ENCODE results near the gene ZFP64. TPM values are rescaled to one million over a fixed set of nuclear protein-coding genes. Genes with fewer than 3 reads are reported as not detected.
"Not testable (repeated sequence)": the region's sequence is repeated elsewhere in the genome, so short reads cannot be mapped to it uniquely, and the experiment has no call there.

Gene ZFP64
- total RNA-seq, 1 experiment from 2014 or later, result 25.6 TPM

DNA sequence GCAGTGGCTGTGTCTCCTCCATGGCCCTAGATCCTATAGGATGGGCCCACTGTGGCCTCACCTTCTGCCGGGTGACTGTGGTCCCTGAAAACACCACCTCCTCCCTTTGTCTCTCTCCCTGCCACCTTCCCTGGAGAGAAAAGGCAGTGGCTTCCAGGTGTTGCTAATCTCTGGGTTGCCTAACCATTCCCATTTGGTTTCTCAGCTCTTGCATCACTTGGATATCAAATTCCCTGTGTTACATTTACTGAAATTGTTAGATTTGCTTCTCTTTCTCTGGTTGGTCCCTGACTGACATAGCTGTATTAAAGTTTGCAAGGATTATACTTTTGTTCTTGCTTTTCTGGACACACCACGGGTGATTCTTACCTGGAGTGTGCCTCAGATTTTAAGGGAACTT is 9.3 kb upstream of the ZFP64 start:
- H3K27me3 Mint-ChIP-seq (ENCODE audit: unreplicated experiment), result no peaks in the 10 kb centered on the region
- H3K9me3 Mint-ChIP-seq (ENCODE audit: low read depth, unreplicated experiment), result no peaks in the 10 kb centered on the region
- no peak for DNase-seq
- H3K36me3 Mint-ChIP-seq (ENCODE audit: insufficient read depth, unreplicated experiment), result no peaks in the 10 kb centered on the region
- no TSS peak for BruUV-seq (replicated peaks)
- TF ChIP-seq, protein P1, sequence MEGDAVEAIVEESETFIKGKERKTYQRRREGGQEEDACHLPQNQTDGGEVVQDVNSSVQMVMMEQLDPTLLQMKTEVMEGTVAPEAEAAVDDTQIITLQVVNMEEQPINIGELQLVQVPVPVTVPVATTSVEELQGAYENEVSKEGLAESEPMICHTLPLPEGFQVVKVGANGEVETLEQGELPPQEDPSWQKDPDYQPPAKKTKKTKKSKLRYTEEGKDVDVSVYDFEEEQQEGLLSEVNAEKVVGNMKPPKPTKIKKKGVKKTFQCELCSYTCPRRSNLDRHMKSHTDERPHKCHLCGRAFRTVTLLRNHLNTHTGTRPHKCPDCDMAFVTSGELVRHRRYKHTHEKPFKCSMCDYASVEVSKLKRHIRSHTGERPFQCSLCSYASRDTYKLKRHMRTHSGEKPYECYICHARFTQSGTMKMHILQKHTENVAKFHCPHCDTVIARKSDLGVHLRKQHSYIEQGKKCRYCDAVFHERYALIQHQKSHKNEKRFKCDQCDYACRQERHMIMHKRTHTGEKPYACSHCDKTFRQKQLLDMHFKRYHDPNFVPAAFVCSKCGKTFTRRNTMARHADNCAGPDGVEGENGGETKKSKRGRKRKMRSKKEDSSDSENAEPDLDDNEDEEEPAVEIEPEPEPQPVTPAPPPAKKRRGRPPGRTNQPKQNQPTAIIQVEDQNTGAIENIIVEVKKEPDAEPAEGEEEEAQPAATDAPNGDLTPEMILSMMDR (IDR thresholded peaks at IDR 0.05; ENCODE audit: unreplicated experiment), result no peak
- H3K27ac Mint-ChIP-seq (ENCODE audit: unreplicated experiment), result no peak overlapping the region
- intact Hi-C loops (cut with micrococcal nuclease; ENCODE audit: unreplicated experiment), result no loop called here
- no peak overlapping the region for H3K4me3 Mint-ChIP-seq (ENCODE audit: low read depth, unreplicated experiment)
- CTCF ChIA-PET, result no interaction called here
- peaks cover 8% of the 10 kb centered on the region for H3K4me1 Mint-ChIP-seq (ENCODE audit: low read depth, unreplicated experiment)

GRCh38 chr20:52196845-52197244 is 5.3 kb upstream of the ZFP64 start:
- H3K36me3 Mint-ChIP-seq (ENCODE audit: insufficient read depth, unreplicated experiment), result peaks cover 11% of the 10 kb centered on the region
- no peak overlapping the region for H3K4me3 Mint-ChIP-seq (ENCODE audit: low read depth, unreplicated experiment)
- no peak overlapping the region for H3K27ac Mint-ChIP-seq (ENCODE audit: unreplicated experiment)
- no TSS peak for BruUV-seq (replicated peaks)
- H3K9me3 Mint-ChIP-seq (ENCODE audit: low read depth, unreplicated experiment), result no peaks in the 10 kb centered on the region
- TF ChIP-seq, protein P1 (IDR thresholded peaks at IDR 0.05; ENCODE audit: unreplicated experiment), result no peak
- peaks cover 19% of the 10 kb centered on the region for H3K4me1 Mint-ChIP-seq (ENCODE audit: low read depth, unreplicated experiment)
- intact Hi-C loops (cut with micrococcal nuclease; ENCODE audit: unreplicated experiment), result no loop called here
- no peak for DNase-seq
- no peaks in the 10 kb centered on the region for H3K27me3 Mint-ChIP-seq (ENCODE audit: unreplicated experiment)
- CTCF ChIA-PET, result no interaction called here

GRCh38 chr20:52193886-52194545 is 2.4 kb upstream of the ZFP64 start:
- H3K36me3 Mint-ChIP-seq (ENCODE audit: insufficient read depth, unreplicated experiment), result peaks cover 32% of the 10 kb centered on the region

GRCh38 chr20:52193133-52193532 is 1.6 kb upstream of the ZFP64 start:
- Mint-ChIP-seq H3K27me3 (ENCODE audit: unreplicated experiment) (no peaks in the 10 kb centered on the region), H3K27ac (ENCODE audit: unreplicated experiment) (peak overlapping the region; percentile 77), H3K4me1 (ENCODE audit: low read depth, unreplicated experiment) (peaks cover 11% of the 10 kb centered on the region), H3K36me3 (ENCODE audit: insufficient read depth, unreplicated experiment) (peaks cover 32% of the 10 kb centered on the region), H3K9me3 (ENCODE audit: low read depth, unreplicated experiment) (no peaks in the 10 kb centered on the region), H3K4me3 (ENCODE audit: low read depth, unreplicated experiment) (peak overlapping the region; percentile 97)
- BruUV-seq (replicated peaks), result no TSS peak
- CTCF ChIA-PET, result no interaction called here
- intact Hi-C loops (cut with micrococcal nuclease; ENCODE audit: unreplicated experiment), result loop anchor here (2.0 kb wide), 1 partner anchor 38 kb away; no protein-coding TSS in a partner anchor
- TF ChIP-seq, protein P1 (IDR thresholded peaks at IDR 0.05; ENCODE audit: unreplicated experiment), result no peak
- no peak for DNase-seq

More at GRCh38 chr20:52193886-52194545, 2.4 kb upstream of the ZFP64 start:
- Mint-ChIP-seq H3K27me3 (ENCODE audit: unreplicated experiment) (no peaks in the 10 kb centered on the region), H3K4me3 (ENCODE audit: low read depth, unreplicated experiment) (no peak overlapping the region), H3K27ac (ENCODE audit: unreplicated experiment) (no peak overlapping the region), H3K9me3 (ENCODE audit: low read depth, unreplicated experiment) (no peaks in the 10 kb centered on the region), H3K4me1 (ENCODE audit: low read depth, unreplicated experiment) (peaks cover 11% of the 10 kb centered on the region)
- TF ChIP-seq, protein P1 (IDR thresholded peaks at IDR 0.05; ENCODE audit: unreplicated experiment), result no peak
- CTCF ChIA-PET, result no interaction called here
- intact Hi-C loops (cut with micrococcal nuclease; ENCODE audit: unreplicated experiment), result loop anchor here (2.0 kb wide), 1 partner anchor 37 kb away; no protein-coding TSS in a partner anchor
- BruUV-seq (replicated peaks), result no TSS peak
- no peak for DNase-seq

DNA sequence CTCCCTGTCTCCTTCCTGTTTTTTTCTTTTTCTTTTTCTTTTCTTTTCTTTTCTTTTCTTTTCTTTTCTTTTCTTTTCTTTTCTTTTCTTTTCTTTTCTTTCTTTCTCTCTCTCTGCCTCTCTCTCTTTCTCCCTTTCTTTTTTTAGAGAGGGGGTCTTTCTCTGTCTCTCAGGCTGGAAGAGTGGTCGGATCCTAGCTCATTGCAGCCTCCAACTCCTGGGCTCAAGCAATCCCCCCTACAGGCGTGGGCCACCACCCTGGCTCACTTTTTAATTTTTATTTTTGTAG is 1.1 kb upstream of the ZFP64 start:
- Mint-ChIP-seq H3K36me3 (ENCODE audit: insufficient read depth, unreplicated experiment) (peaks cover 32% of the 10 kb centered on the region), H3K4me3 (ENCODE audit: low read depth, unreplicated experiment) (peak overlapping the region; percentile 97), H3K4me1 (ENCODE audit: low read depth, unreplicated experiment) (peaks cover 11% of the 10 kb centered on the region), H3K27ac (ENCODE audit: unreplicated experiment) (peak overlapping the region; percentile 77)
- H3K27me3 Mint-ChIP-seq (ENCODE audit: unreplicated experiment); DNase-seq; BruUV-seq (replicated peaks); CTCF ChIA-PET; H3K9me3 Mint-ChIP-seq (ENCODE audit: low read depth, unreplicated experiment): not testable (repeated sequence)
- intact Hi-C loops (cut with micrococcal nuclease; ENCODE audit: unreplicated experiment), result loop anchor here (2.0 kb wide), 1 partner anchor 38 kb away; no protein-coding TSS in a partner anchor
